Lower leg skin (tissue), 3 donors: ENCODE data around the gene CAB39L.

ENCODE experiments used
- CTCF ChIP-seq, 3 donors: fragments of 450-650 bp; IDR thresholded peaks; one replicate each; pipeline ENCODE4 v1.5.1; 2016; ENCODE audit warnings: antibody characterized with exemption in 3 of 3, mild to moderate bottlenecking in 3 of 3, moderate library complexity in 2 of 3
- POLR2A ChIP-seq, 2 donors: fragments of 450-650 bp; IDR thresholded peaks; one replicate each; pipeline ENCODE4 v1.6.1; 2016 to 2017; ENCODE audit warnings: antibody characterized with exemption in 2 of 2, mild to moderate bottlenecking in 1 of 2, moderate library complexity in 1 of 2

- TF ChIP-seq CTCF (IDR thresholded peaks at IDR 0.05), result no peak
- TF ChIP-seq POLR2A (IDR thresholded peaks at IDR 0.05), result no peak
Measured at GRCh38 chr13:49439609-49440008, 4.3 kb downstream of the CAB39L start.
